GM12801 (cell line): ENCODE data around the gene TIMM23.

Source experiments
- CTCF ChIP-seq: IDR thresholded peaks from one replicate; pipeline ENCODE4 v1.5.1; 2011; ENCODE audit warnings: control low read depth; ENCODE audit not compliant: insufficient read length; ENCODE audit errors: extremely low read depth

The TIMM23 gene

GRCh38 chr10:46004963-46005362 lies 32.7 kb downstream of the TIMM23 start:
- no peak for TF ChIP-seq CTCF

GRCh38 chr10:46005383-46005782 lies 33.1 kb downstream of the TIMM23 start:
- TF ChIP-seq CTCF, result no peak

GRCh38 chr10:46006219-46006618 lies 33.9 kb downstream of the TIMM23 start:
- no peak for TF ChIP-seq CTCF

GRCh38 chr10:46012746-46013145 lies 40.5 kb downstream of the TIMM23 start:
- no peak for TF ChIP-seq CTCF

GRCh38 chr10:46014206-46014605 lies 41.9 kb downstream of the TIMM23 start:
- TF ChIP-seq CTCF, result no peak

- TF ChIP-seq CTCF, result no peak
Measured at GRCh38 chr10:46014683-46015405, 42.6 kb downstream of the TIMM23 start.

- no peak for TF ChIP-seq CTCF
Measured at GRCh38 chr10:46016190-46016589, 43.9 kb downstream of the TIMM23 start.
